ENCODE data around the gene RIT1.

DNA sequence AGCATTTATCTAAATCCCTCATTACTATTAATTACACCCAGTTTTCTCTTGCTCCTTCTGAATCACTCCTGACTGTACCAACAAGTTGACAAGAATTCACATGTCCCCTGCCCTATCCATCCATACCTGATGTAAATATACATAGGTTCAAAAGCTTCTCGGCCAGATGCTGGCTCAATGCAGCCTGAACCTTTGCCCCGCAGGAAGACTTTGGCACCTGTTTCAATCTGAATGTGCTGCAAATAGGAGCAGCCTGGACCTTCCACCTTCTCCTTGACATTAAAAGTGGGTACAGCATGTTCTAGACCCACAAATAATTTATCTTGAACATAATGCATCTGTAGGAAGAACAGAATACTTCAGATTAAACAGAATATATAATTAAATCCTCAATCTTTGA, 14.4 kb upstream of the RIT1 start:
- TF ChIP-seq POLR2A (IDR thresholded peaks at IDR 0.05), result no peak
- TF ChIP-seq, protein P1, sequence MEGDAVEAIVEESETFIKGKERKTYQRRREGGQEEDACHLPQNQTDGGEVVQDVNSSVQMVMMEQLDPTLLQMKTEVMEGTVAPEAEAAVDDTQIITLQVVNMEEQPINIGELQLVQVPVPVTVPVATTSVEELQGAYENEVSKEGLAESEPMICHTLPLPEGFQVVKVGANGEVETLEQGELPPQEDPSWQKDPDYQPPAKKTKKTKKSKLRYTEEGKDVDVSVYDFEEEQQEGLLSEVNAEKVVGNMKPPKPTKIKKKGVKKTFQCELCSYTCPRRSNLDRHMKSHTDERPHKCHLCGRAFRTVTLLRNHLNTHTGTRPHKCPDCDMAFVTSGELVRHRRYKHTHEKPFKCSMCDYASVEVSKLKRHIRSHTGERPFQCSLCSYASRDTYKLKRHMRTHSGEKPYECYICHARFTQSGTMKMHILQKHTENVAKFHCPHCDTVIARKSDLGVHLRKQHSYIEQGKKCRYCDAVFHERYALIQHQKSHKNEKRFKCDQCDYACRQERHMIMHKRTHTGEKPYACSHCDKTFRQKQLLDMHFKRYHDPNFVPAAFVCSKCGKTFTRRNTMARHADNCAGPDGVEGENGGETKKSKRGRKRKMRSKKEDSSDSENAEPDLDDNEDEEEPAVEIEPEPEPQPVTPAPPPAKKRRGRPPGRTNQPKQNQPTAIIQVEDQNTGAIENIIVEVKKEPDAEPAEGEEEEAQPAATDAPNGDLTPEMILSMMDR (IDR thresholded peaks at IDR 0.05 in 4 of 5, conservative IDR thresholded peaks at IDR 0.05 in 1 of 5), result no peak
